Activated CD4-positive, alpha-beta memory T cell treated with anti-CD3 and anti-CD28 coated beads, Interleukin-2, amount 10 ng/mL, durations not matched to agents 7 days and 5 days (primary cell): ENCODE results near the gene OR10D3. TPM values are rescaled to one million over a fixed set of nuclear protein-coding genes. Genes with fewer than 3 reads are reported as not detected.
"Not testable (repeated sequence)": the region's sequence is repeated elsewhere in the genome, so short reads cannot be mapped to it uniquely, and the experiment has no call there.

Experiments used
- CTCF ChIA-PET: fragments of 350-600 bp; sonication (Branson Sonifier 250); formaldehyde crosslinking; loops from one replicate; lab custom pipeline; 2021; ENCODE audit warnings: antibody characterized with exemption, inconsistent platforms; lab: Charles Lee
- POLR2A ChIA-PET: fragments of 350-600 bp; sonication (Branson Sonifier 250); formaldehyde crosslinking; loops from one replicate; lab custom pipeline; 2021; ENCODE audit warnings: antibody characterized with exemption; lab: Charles Lee
- DNase-seq: peaks from one replicate; pipeline ENCODE4 v3.0.0-alpha.2; 2020
- H3K27ac Mint-ChIP-seq: one replicate; pipeline ENCODE4 v1.8.0; 2021; ENCODE audit warnings: mild to moderate bottlenecking, mixed read lengths
- H3K27me3 Mint-ChIP-seq: one replicate; pipeline ENCODE4 v1.8.0; 2021; ENCODE audit warnings: mixed read lengths
- H3K36me3 Mint-ChIP-seq: one replicate; pipeline ENCODE4 v1.8.0; 2021; ENCODE audit warnings: low read depth, mixed read lengths
- H3K4me1 Mint-ChIP-seq: one replicate; pipeline ENCODE4 v1.8.0; 2021; ENCODE audit warnings: mixed read lengths
- H3K4me3 Mint-ChIP-seq: one replicate; pipeline ENCODE4 v1.8.0; 2021; ENCODE audit warnings: mild to moderate bottlenecking, mixed read lengths
- H3K9me3 Mint-ChIP-seq: one replicate; pipeline ENCODE4 v1.8.0; 2021; ENCODE audit warnings: mixed read lengths
- total RNA-seq, 2 experiments: library from RNA; stranded (reverse); gene quantifications; one replicate each; pipeline ENCODE4 v1.2.3, GENCODE V29; 2021

OR10D3 gene
- total RNA-seq, 2 experiments from 2014 or later: not detected

GRCh38 chr11:124200671-124201070, 17.5 kb downstream of the OR10D3 start:
- no peak overlapping the region for H3K27ac Mint-ChIP-seq
- CTCF ChIA-PET: no interaction called here

GRCh38 chr11:124202951-124203350, 19.8 kb downstream of the OR10D3 start:
- ChIA-PET POLR2A (no interaction called here), CTCF (interaction anchor here (1.7 kb wide), 1 partner anchor 134 kb away, joined by 7 read pairs; no protein-coding TSS in a partner anchor)
- Mint-ChIP-seq H3K9me3 (no peaks in the 10 kb centered on the region), H3K4me1 (no peaks in the 10 kb centered on the region), H3K27me3 (peaks cover 3% of the 10 kb centered on the region), H3K4me3 (no peak overlapping the region), H3K27ac (no peak overlapping the region), H3K36me3 (no peaks in the 10 kb centered on the region)
- DNase-seq: no peak

More at GRCh38 chr11:124200671-124201070, 17.5 kb downstream of the OR10D3 start:
- H3K27me3 Mint-ChIP-seq: no peaks in the 10 kb centered on the region
- POLR2A ChIA-PET: no interaction called here
- H3K4me3 Mint-ChIP-seq: no peak overlapping the region
- no peaks in the 10 kb centered on the region for H3K9me3 Mint-ChIP-seq
- no peak for DNase-seq
- no peaks in the 10 kb centered on the region for H3K4me1 Mint-ChIP-seq
- H3K36me3 Mint-ChIP-seq: no peaks in the 10 kb centered on the region

- H3K27me3 Mint-ChIP-seq: peaks cover 3% of the 10 kb centered on the region
- no peak overlapping the region for H3K27ac Mint-ChIP-seq
- H3K36me3 Mint-ChIP-seq: no peaks in the 10 kb centered on the region
- H3K9me3 Mint-ChIP-seq: no peaks in the 10 kb centered on the region
- POLR2A ChIA-PET: interaction anchor here (0.9 kb wide), 1 partner anchor 134 kb away, joined by 3 read pairs; no protein-coding TSS in a partner anchor
- CTCF ChIA-PET: interaction anchor here (1.7 kb wide), 1 partner anchor 135 kb away, joined by 7 read pairs; no protein-coding TSS in a partner anchor
- no peaks in the 10 kb centered on the region for H3K4me1 Mint-ChIP-seq
- H3K4me3 Mint-ChIP-seq: no peak overlapping the region
- no peak for DNase-seq
These were observed 20.9 kb downstream of the OR10D3 start for GRCh38 chr11:124204008-124204407.

- ChIA-PET POLR2A (no interaction called here), CTCF (no interaction called here)
- no peaks in the 10 kb centered on the region for H3K36me3 Mint-ChIP-seq
- no peak for DNase-seq
- no peak overlapping the region for H3K4me3 Mint-ChIP-seq
- H3K27me3 Mint-ChIP-seq: peaks cover 4% of the 10 kb centered on the region
- H3K27ac Mint-ChIP-seq: no peak overlapping the region
- H3K9me3 Mint-ChIP-seq: no peaks in the 10 kb centered on the region
- no peaks in the 10 kb centered on the region for H3K4me1 Mint-ChIP-seq
These were observed 24.1 kb downstream of the OR10D3 start for GRCh38 chr11:124207102-124207792.

- H3K27ac Mint-ChIP-seq: no peak overlapping the region
These were observed 26.7 kb downstream of the OR10D3 start for GRCh38 chr11:124209824-124210357.

GRCh38 chr11:124210421-124210820, 27.3 kb downstream of the OR10D3 start:
- no peaks in the 10 kb centered on the region for H3K4me1 Mint-ChIP-seq
- no peak overlapping the region for H3K4me3 Mint-ChIP-seq
- DNase-seq: no peak
- no peaks in the 10 kb centered on the region for H3K36me3 Mint-ChIP-seq
- POLR2A ChIA-PET: no interaction called here
- CTCF ChIA-PET: no interaction called here
- no peak overlapping the region for H3K27ac Mint-ChIP-seq
- H3K9me3 Mint-ChIP-seq: no peaks in the 10 kb centered on the region
- H3K27me3 Mint-ChIP-seq: peaks cover 4% of the 10 kb centered on the region

More at GRCh38 chr11:124209824-124210357, 26.7 kb downstream of the OR10D3 start:
- Mint-ChIP-seq H3K9me3 (no peaks in the 10 kb centered on the region), H3K27me3 (peaks cover 4% of the 10 kb centered on the region), H3K36me3 (no peaks in the 10 kb centered on the region), H3K4me3 (no peak overlapping the region), H3K4me1 (no peaks in the 10 kb centered on the region)
- no peak for DNase-seq
- ChIA-PET POLR2A (no interaction called here), CTCF (no interaction called here)

GRCh38 chr11:124211321-124211720, 28.2 kb downstream of the OR10D3 start:
- CTCF ChIA-PET: no interaction called here
- POLR2A ChIA-PET: no interaction called here

GRCh38 chr11:124214027-124214426, 30.9 kb downstream of the OR10D3 start:
- H3K27me3 Mint-ChIP-seq: peaks cover 1% of the 10 kb centered on the region
- H3K4me1 Mint-ChIP-seq: no peaks in the 10 kb centered on the region
- no peak for DNase-seq
- H3K9me3 Mint-ChIP-seq: no peaks in the 10 kb centered on the region
- H3K27ac Mint-ChIP-seq: no peak overlapping the region
- H3K4me3 Mint-ChIP-seq: no peak overlapping the region
- ChIA-PET CTCF (no interaction called here), POLR2A (no interaction called here)
- no peaks in the 10 kb centered on the region for H3K36me3 Mint-ChIP-seq

More at GRCh38 chr11:124211321-124211720, 28.2 kb downstream of the OR10D3 start:
- H3K27ac Mint-ChIP-seq: no peak overlapping the region
- no peaks in the 10 kb centered on the region for H3K36me3 Mint-ChIP-seq
- no peaks in the 10 kb centered on the region for H3K4me1 Mint-ChIP-seq
- no peak for DNase-seq
- peaks cover 1% of the 10 kb centered on the region for H3K27me3 Mint-ChIP-seq
- H3K9me3 Mint-ChIP-seq: no peaks in the 10 kb centered on the region
- no peak overlapping the region for H3K4me3 Mint-ChIP-seq

- Mint-ChIP-seq H3K36me3 (no peaks in the 10 kb centered on the region), H3K4me1 (no peaks in the 10 kb centered on the region), H3K9me3 (no peaks in the 10 kb centered on the region), H3K27ac (no peak overlapping the region), H3K27me3 (no peaks in the 10 kb centered on the region), H3K4me3 (no peak overlapping the region)
- POLR2A ChIA-PET: no interaction called here
- no peak for DNase-seq
- CTCF ChIA-PET: no interaction called here
These were observed 36.0 kb downstream of the OR10D3 start for GRCh38 chr11:124219126-124219525.

GRCh38 chr11:124222407-124222806, 39.3 kb downstream of the OR10D3 start:
- Mint-ChIP-seq H3K4me1 (no peaks in the 10 kb centered on the region), H3K9me3 (no peaks in the 10 kb centered on the region), H3K27me3 (no peaks in the 10 kb centered on the region), H3K27ac (no peak overlapping the region), H3K36me3 (no peaks in the 10 kb centered on the region), H3K4me3 (no peak overlapping the region)
- ChIA-PET POLR2A (no interaction called here), CTCF (no interaction called here)
- DNase-seq: no peak

- H3K36me3 Mint-ChIP-seq, DNase-seq, H3K27ac Mint-ChIP-seq, POLR2A ChIA-PET, CTCF ChIA-PET, H3K9me3 Mint-ChIP-seq, H3K4me3 Mint-ChIP-seq, H3K4me1 Mint-ChIP-seq, H3K27me3 Mint-ChIP-seq: not testable (repeated sequence)
These were observed 41.7 kb downstream of the OR10D3 start for GRCh38 chr11:124224618-124225423.

- DNase-seq: no peak
- Mint-ChIP-seq H3K27ac (no peak overlapping the region), H3K36me3 (no peaks in the 10 kb centered on the region), H3K9me3 (no peaks in the 10 kb centered on the region), H3K4me3 (no peak overlapping the region), H3K27me3 (no peaks in the 10 kb centered on the region), H3K4me1 (no peaks in the 10 kb centered on the region)
- CTCF ChIA-PET: no interaction called here
- POLR2A ChIA-PET: no interaction called here
These were observed 42.3 kb downstream of the OR10D3 start for GRCh38 chr11:124225471-124225870.

GRCh38 chr11:124233376-124233775, 50.2 kb downstream of the OR10D3 start:
- Mint-ChIP-seq H3K4me3 (no peak overlapping the region), H3K9me3 (no peaks in the 10 kb centered on the region), H3K27ac (no peak overlapping the region), H3K36me3 (no peaks in the 10 kb centered on the region), H3K4me1 (no peaks in the 10 kb centered on the region), H3K27me3 (no peaks in the 10 kb centered on the region)
- ChIA-PET POLR2A (no interaction called here), CTCF (no interaction called here)
- no peak for DNase-seq
